Thoracic aorta (tissue), 2 donors: ENCODE data around the gene NR3C2. TPM values are rescaled to one million over a fixed set of nuclear protein-coding genes. Genes with fewer than 3 reads are reported as not detected.

Source experiments
- ATAC-seq: fragments of 150-250 bp; one replicate; pipeline ENCODE4 v1.8.0; 2017; ENCODE audit warnings: low read depth; ENCODE audit not compliant: insufficient number of reproducible peaks, low FRiP score
- DNase-seq: peaks from one replicate; pipeline ENCODE4 v3.0.0-alpha.2; 2020; ENCODE audit warnings: low spot score
- H3K27ac ChIP-seq, 2 donors: fragments of 200-600 bp; sonication (generic); 1 replicate in 1 of 2; 2 replicates in 1 of 2; pipeline ENCODE4 v1.5.1; 2016; ENCODE audit warnings: mild to moderate bottlenecking in 2 of 2, moderate library complexity in 2 of 2
- H3K27me3 ChIP-seq: fragments of 200-600 bp; sonication (generic); replicated peaks from 2 replicates; pipeline ENCODE4 v1.6.0; 2016; ENCODE audit warnings: mild to moderate bottlenecking; ENCODE audit not compliant: insufficient read depth
- H3K36me3 ChIP-seq: fragments of 200-600 bp; sonication (generic); one replicate; pipeline ENCODE4 v1.5.1; 2016
- H3K4me1 ChIP-seq, 2 donors: fragments of 200-600 bp; sonication (generic); 1 replicate in 1 of 2; 2 replicates in 1 of 2; pipeline versions ENCODE4 v1.5.1 to v1.6.0; 2016; ENCODE audit warnings: low read depth in 2 of 2, mild to moderate bottlenecking in 1 of 2; ENCODE audit not compliant: control insufficient read depth in 1 of 2
- H3K4me3 ChIP-seq: fragments of 200-600 bp; sonication (generic); 2 replicates; pipeline ENCODE4 v1.5.1; 2016; ENCODE audit warnings: mild to moderate bottlenecking
- H3K9me3 ChIP-seq: fragments of 200-600 bp; sonication (generic); 2 replicates; pipeline ENCODE4 v1.5.1; 2016
- CTCF ChIP-seq: fragments of 200-600 bp; sonication (generic); IDR thresholded peaks from one replicate; pipeline ENCODE4 v1.5.1; 2019; ENCODE audit warnings: antibody characterized with exemption
- total RNA-seq, 2 donors: library from RNA; depleted of rRNA; stranded (reverse); fragments of >200 nt; gene quantifications; one replicate each; pipeline versions ENCODE4 v1.1.0 to v1.2.3, GENCODE V29; 2016

Gene NR3C2
- total RNA-seq, 2 donors from 2014 or later, result 11.2 to 18.1 TPM

GRCh38 chr4:148299337-148299736 lies 142.9 kb downstream of the NR3C2 start:
- no peak for DNase-seq

DNA sequence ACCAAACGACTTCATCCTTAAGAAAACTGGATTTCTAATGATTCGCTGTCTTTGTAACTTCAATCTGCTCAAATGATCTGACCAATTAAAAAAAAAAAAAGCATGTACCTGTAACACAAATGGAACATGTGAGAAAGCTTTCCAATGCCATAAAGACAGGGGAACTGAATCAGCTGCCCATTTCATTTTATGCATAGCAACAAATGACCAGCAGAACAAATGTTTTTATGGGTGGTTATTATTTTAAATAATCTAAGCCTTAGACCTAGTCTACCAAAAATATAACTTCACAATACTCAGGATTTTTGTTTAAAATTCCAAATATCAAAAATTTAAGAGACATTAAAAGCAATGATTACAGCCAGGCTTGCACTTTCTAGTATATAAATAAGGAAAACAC lies 145.7 kb downstream of the NR3C2 start:
- DNase-seq, result no peak
- no peaks in the 10 kb centered on the region for H3K27me3 ChIP-seq
- no peak overlapping the region for H3K27ac ChIP-seq
- ATAC-seq, result no peak
- H3K4me3 ChIP-seq, result no peak overlapping the region
- TF ChIP-seq CTCF, result no peak
- H3K9me3 ChIP-seq, result no peaks in the 10 kb centered on the region
- no peaks in the 10 kb centered on the region for H3K4me1 ChIP-seq
- H3K36me3 ChIP-seq, result no peaks in the 10 kb centered on the region

More at GRCh38 chr4:148299337-148299736, 142.9 kb downstream of the NR3C2 start:
- H3K27me3 ChIP-seq, result no peaks in the 10 kb centered on the region
- no peak overlapping the region for H3K27ac ChIP-seq
- ATAC-seq, result no peak
- H3K4me1 ChIP-seq, result no peaks in the 10 kb centered on the region
- no peak overlapping the region for H3K4me3 ChIP-seq
- H3K9me3 ChIP-seq, result no peaks in the 10 kb centered on the region
- no peak for TF ChIP-seq CTCF
- no peaks in the 10 kb centered on the region for H3K36me3 ChIP-seq

DNA sequence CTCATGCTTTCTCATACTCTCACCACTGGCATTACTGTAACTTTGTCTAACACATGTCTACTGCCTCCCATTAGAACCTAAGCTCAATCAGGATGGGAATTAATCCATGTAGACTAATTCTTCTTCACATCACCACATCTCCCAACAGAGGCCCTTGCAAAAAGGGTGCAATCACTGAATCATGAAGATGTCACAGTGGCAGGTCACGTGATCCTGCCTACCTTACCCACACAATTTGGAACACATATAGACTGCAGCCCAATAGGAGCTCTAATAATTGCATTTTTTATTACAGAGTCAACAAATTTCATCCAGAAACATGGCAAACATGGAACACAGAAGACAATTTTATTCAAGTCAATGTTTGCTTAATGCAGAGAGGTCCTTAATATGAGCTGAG lies 146.6 kb downstream of the NR3C2 start:
- no peaks in the 10 kb centered on the region for H3K36me3 ChIP-seq

DNA sequence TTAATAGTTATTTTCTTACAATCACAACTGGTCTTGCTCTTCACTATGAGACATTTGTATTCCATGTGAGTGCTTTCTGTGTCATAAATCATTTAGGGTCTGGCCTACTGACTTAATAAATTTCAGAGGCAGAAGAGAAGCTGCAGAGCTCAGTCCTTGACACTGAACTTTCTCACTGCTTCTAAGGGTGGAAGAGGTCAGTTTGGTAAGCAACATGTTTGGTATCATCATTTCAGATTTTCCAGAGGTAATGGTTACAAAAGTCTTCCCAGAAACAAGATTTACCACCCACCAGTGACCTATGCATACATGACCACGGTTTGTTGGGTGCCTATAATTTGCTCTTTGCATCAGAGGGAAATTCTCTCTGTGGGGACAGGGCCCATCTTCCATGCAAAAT lies 148.6 kb downstream of the NR3C2 start:
- DNase-seq (no peak), ATAC-seq (no peak)
- no peak for TF ChIP-seq CTCF
- peaks cover 0 to 3% of the 10 kb centered on the region in 2 donors for H3K4me1 ChIP-seq
- no peaks in the 10 kb centered on the region for H3K27me3 ChIP-seq
- no peaks in the 10 kb centered on the region for H3K36me3 ChIP-seq
- no peak overlapping the region for H3K27ac ChIP-seq
- no peak overlapping the region for H3K4me3 ChIP-seq
- no peaks in the 10 kb centered on the region for H3K9me3 ChIP-seq

More for the DNA sequence above, 146.6 kb downstream of the NR3C2 start:
- no peak overlapping the region for H3K27ac ChIP-seq
- no peaks in the 10 kb centered on the region for H3K27me3 ChIP-seq
- ATAC-seq (no peak), DNase-seq (no peak)
- H3K4me1 ChIP-seq, result no peaks in the 10 kb centered on the region
- H3K4me3 ChIP-seq, result no peak overlapping the region
- no peaks in the 10 kb centered on the region for H3K9me3 ChIP-seq
- no peak for TF ChIP-seq CTCF

DNA sequence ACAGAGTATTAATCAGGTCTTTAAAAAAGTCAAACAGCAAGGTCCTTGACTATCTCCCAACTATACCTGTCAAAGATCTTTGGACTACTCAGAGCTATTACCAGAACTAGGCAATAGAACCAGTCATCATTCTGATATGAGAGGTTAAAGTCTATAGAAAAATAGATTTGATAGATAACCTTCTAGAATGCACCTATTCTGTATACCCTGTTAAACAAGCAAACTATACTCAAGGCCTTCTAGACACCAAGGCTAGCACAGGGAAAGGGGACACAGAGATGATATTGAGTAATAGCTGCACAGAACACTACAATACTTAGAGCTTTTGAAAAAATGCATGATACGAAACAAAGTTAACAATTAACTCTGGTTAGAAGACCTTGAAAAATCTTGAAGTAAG lies 149.5 kb downstream of the NR3C2 start:
- ATAC-seq (no peak), DNase-seq (no peak)
- TF ChIP-seq CTCF, result no peak
- Histone ChIP-seq H3K36me3 (no peaks in the 10 kb centered on the region), H3K27me3 (no peaks in the 10 kb centered on the region), H3K4me3 (no peak overlapping the region), H3K9me3 (no peaks in the 10 kb centered on the region), H3K27ac (no peak overlapping the region), H3K4me1 (peaks cover 0 to 8% of the 10 kb centered on the region in 2 donors)
